H1 (cell line): ENCODE data around the gene ADAMTS14. TPM values are rescaled to one million over a fixed set of nuclear protein-coding genes. Genes with fewer than 3 reads are reported as not detected.

Experiments used
- CTCF ChIA-PET: fragments of 300-600 bp; sonication (Branson Sonifier 250); formaldehyde crosslinking; loops from one replicate; lab custom pipeline; 2021; ENCODE audit not compliant: partially characterized antibody; lab: Charles Lee
- POLR2A ChIA-PET: fragments of 300-600 bp; sonication (Branson Sonifier 250); formaldehyde crosslinking; loops from one replicate; lab custom pipeline; 2021; ENCODE audit warnings: inconsistent platforms; ENCODE audit not compliant: partially characterized antibody; lab: Charles Lee
- DNase-seq, 2 experiments: peaks; one replicate each; pipeline versions ENCODE4 v3.0.0 to v3.0.0-alpha.2; 2010 to 2022; ENCODE audit warnings: low spot score in 2 of 2, low read depth in 1 of 2, mixed read lengths in 1 of 2
- FAIRE-seq: peaks from 2 replicates; lab custom pipeline; 2011; peaks lifted over from hg19 to GRCh38; lab: Jason Lieb, UNC
- H2AFZ ChIP-seq: 2 replicates; pipeline ENCODE4 v1.8.1; 2012; ENCODE audit warnings: low read length, inconsistent platforms
- H2AK5ac ChIP-seq: 2 replicates; pipeline ENCODE4 v1.6.1; 2013; ENCODE audit warnings: low read depth, low read length
- H2BK120ac ChIP-seq: replicated peaks from 2 replicates; pipeline ENCODE3; 2013; ENCODE audit warnings: low read depth, low read length, inconsistent platforms
- H2BK12ac ChIP-seq: 2 replicates; pipeline ENCODE4 v1.6.1; 2013; ENCODE audit warnings: low read depth, low read length
- H2BK15ac ChIP-seq: 2 replicates; pipeline ENCODE4 v1.6.1; 2013; ENCODE audit warnings: low read length
- H2BK20ac ChIP-seq: 2 replicates; pipeline ENCODE4 v1.6.1; 2013; ENCODE audit warnings: low read length
- H2BK5ac ChIP-seq: 2 replicates; pipeline ENCODE4 v1.6.1; 2013; ENCODE audit warnings: low read depth, low read length
- H3K14ac ChIP-seq: 2 replicates; pipeline ENCODE4 v1.6.1; 2013; ENCODE audit warnings: inconsistent platforms; ENCODE audit not compliant: insufficient read length
- H3K18ac ChIP-seq: 2 replicates; pipeline ENCODE4 v1.6.1; 2013; ENCODE audit warnings: low read length; ENCODE audit errors: extremely low read depth
- H3K23ac ChIP-seq: 2 replicates; pipeline ENCODE4 v1.6.1; 2013; ENCODE audit warnings: inconsistent platforms; ENCODE audit not compliant: insufficient read length
- H3K23me2 ChIP-seq: 2 replicates; pipeline ENCODE4 v1.6.1; 2013; ENCODE audit warnings: low read depth, low read length
- H3K27ac ChIP-seq: 2 replicates; pipeline ENCODE4 v1.6.1; 2011; ENCODE audit warnings: low read depth, low read length, inconsistent platforms
- H3K27me3 ChIP-seq, 4 experiments: replicated peaks in 1 of 4; 1 replicate in 1 of 4; 2 replicates in 3 of 4; pipeline versions ENCODE4 v1.6.1 to v1.8.1; 2011 to 2013; ENCODE audit warnings: low read length in 3 of 4, mild to moderate bottlenecking in 3 of 4, inconsistent platforms in 2 of 4, mixed read lengths in 2 of 4, moderate library complexity in 1 of 4; ENCODE audit not compliant: control insufficient read depth in 3 of 4, insufficient read depth in 3 of 4; ENCODE audit errors: extremely low read depth in 1 of 4
- H3K36me3 ChIP-seq, 4 experiments: 2 replicates each; pipeline versions ENCODE4 v1.6.1 to v1.8.1; 2011 to 2013; ENCODE audit warnings: mild to moderate bottlenecking in 4 of 4, low read length in 3 of 4, moderate library complexity in 2 of 4, control low read depth in 1 of 4, inconsistent platforms in 1 of 4; ENCODE audit not compliant: insufficient read depth in 4 of 4, control insufficient read depth in 2 of 4
- H3K4ac ChIP-seq: replicated peaks from 2 replicates; pipeline ENCODE3; 2013; ENCODE audit warnings: low read length, low read depth, mixed read lengths, inconsistent platforms; ENCODE audit not compliant: insufficient read length
- H3K4me1 ChIP-seq, 4 experiments: replicated peaks in 1 of 4; 1 replicate in 1 of 4; 2 replicates in 3 of 4; pipeline versions ENCODE4 v1.6.1 to v1.8.1; 2011 to 2013; ENCODE audit warnings: low read length in 3 of 4, inconsistent platforms in 2 of 4, mixed read lengths in 1 of 4; ENCODE audit not compliant: insufficient read depth in 4 of 4, control insufficient read depth in 3 of 4
- H3K4me2 ChIP-seq, 2 experiments: 2 replicates each; pipeline versions ENCODE4 v1.6.1 to v1.8.1; 2011 to 2013; ENCODE audit warnings: low read depth in 2 of 2, low read length in 2 of 2, control low read depth in 1 of 2, inconsistent platforms in 1 of 2, mild to moderate bottlenecking in 1 of 2; ENCODE audit not compliant: insufficient read depth in 1 of 2
- H3K4me3 ChIP-seq, 4 experiments: fragments of 200-600, 300-600 bp in 1 of 4; sonication (generic), shearing (Covaris generic), sonication (Bioruptor Twin) in 1 of 4; 2 replicates each; pipeline versions ENCODE4 v1.5.1 to v1.8.1; 2011 to 2016; ENCODE audit warnings: low read length in 4 of 4, low read depth in 3 of 4, control low read depth in 2 of 4, inconsistent platforms in 2 of 4, mild to moderate bottlenecking in 2 of 4, mixed read lengths in 1 of 4, moderate library complexity in 1 of 4; ENCODE audit not compliant: insufficient read depth in 2 of 4; ENCODE audit errors: extremely low read depth in 1 of 4
- H3K56ac ChIP-seq: replicated peaks from 2 replicates; pipeline ENCODE3; 2013; ENCODE audit warnings: low read depth, mild to moderate bottlenecking, mixed read lengths, low read length, inconsistent platforms; ENCODE audit not compliant: insufficient read length
- H3K79me1 ChIP-seq: 2 replicates; pipeline ENCODE4 v1.6.1; 2013; ENCODE audit warnings: low read depth, low read length, control low read depth
- H3K79me2 ChIP-seq, 2 experiments: 2 replicates each; pipeline versions ENCODE4 v1.6.1 to v1.8.1; 2012 to 2013; ENCODE audit warnings: low read length in 2 of 2, mild to moderate bottlenecking in 2 of 2, inconsistent platforms in 1 of 2; ENCODE audit not compliant: insufficient read depth in 2 of 2, control insufficient read depth in 1 of 2
- H3K9ac ChIP-seq, 4 experiments: replicated peaks in 1 of 4; 1 replicate in 1 of 4; 2 replicates in 3 of 4; pipeline versions ENCODE4 v1.6.1 to v1.8.1; 2011 to 2013; ENCODE audit warnings: low read depth in 3 of 4, low read length in 3 of 4, control low read depth in 2 of 4, mild to moderate bottlenecking in 2 of 4, moderate library complexity in 2 of 4, inconsistent platforms in 1 of 4; ENCODE audit errors: extremely low read depth in 1 of 4
- H3K9me3 ChIP-seq, 2 experiments: 2 replicates each; pipeline versions ENCODE4 v1.6.1 to v1.8.1; 2012 to 2013; ENCODE audit warnings: mild to moderate bottlenecking in 2 of 2, moderate library complexity in 2 of 2, control low read depth in 1 of 2, inconsistent platforms in 1 of 2, low read depth in 1 of 2, low read length in 1 of 2, mixed read lengths in 1 of 2; ENCODE audit not compliant: insufficient read depth in 2 of 2
- H4K20me1 ChIP-seq, 2 experiments: replicated peaks in 1 of 2; 2 replicates each; pipeline versions ENCODE3 to v1.8.1; 2011 to 2013; ENCODE audit warnings: inconsistent platforms in 2 of 2, low read length in 2 of 2, mild to moderate bottlenecking in 1 of 2; ENCODE audit not compliant: insufficient read depth in 2 of 2, control insufficient read depth in 1 of 2
- H4K5ac ChIP-seq: 2 replicates; pipeline ENCODE4 v1.6.1; 2013; ENCODE audit warnings: low read length, low read depth, mixed read lengths, inconsistent platforms; ENCODE audit not compliant: insufficient read length
- H4K8ac ChIP-seq: 2 replicates; pipeline ENCODE4 v1.8.0; 2013; ENCODE audit warnings: mild to moderate bottlenecking, moderate library complexity, low read length, inconsistent platforms; ENCODE audit not compliant: insufficient read depth; ENCODE audit errors: extremely low read depth
- H4K91ac ChIP-seq: replicated peaks from 2 replicates; pipeline ENCODE3; 2013; ENCODE audit warnings: low read length, mixed read lengths, inconsistent platforms; ENCODE audit not compliant: insufficient read length
- JUND ChIP-seq: IDR thresholded peaks from 2 replicates; pipeline ENCODE4 v1.6.1; 2011; ENCODE audit warnings: mild to moderate bottlenecking, improper control_type of control experiment, low read length
- SP4 ChIP-seq: IDR thresholded peaks from 2 replicates; pipeline ENCODE4 v1.6.1; 2012; ENCODE audit warnings: low read length, inconsistent platforms
- WGBS, 2 experiments: shearing (Covaris generic) in 1 of 2; methylation state at CpG; one replicate each; pipeline versions ENCODE4 v1.1.6 to v1.1.7; 2013 to 2015; ENCODE audit warnings: low lambda C conversion rate in 2 of 2, mixed read lengths in 2 of 2, inconsistent platforms in 1 of 2, low coverage in 1 of 2, missing lambda C conversion rate in 1 of 2; ENCODE audit not compliant: insufficient replicate concordance in 2 of 2, insufficient coverage in 1 of 2, insufficient read length in 1 of 2; ENCODE audit errors: extremely low coverage in 1 of 2, missing lambda C conversion rate in 1 of 2; 5-methylcytosine and 5-hydroxymethylcytosine counted together
- polyA plus RNA-seq, 7 experiments: library from polyadenylated mRNA; depleted of rRNA in 3 of 7; stranded (reverse) in 5 of 7; unstranded in 2 of 7; fragments of >200 nt in 5 of 7; fragments of 200-250 nt in 2 of 7; gene quantifications; 1 replicate in 5 of 7; 2 replicates in 1 of 7; 4 replicates in 1 of 7; pipeline versions ENCODE4 v1.2.1 to v1.2.3, GENCODE V29; 2011 to 2013; ENCODE audit warnings: missing spikeins in 2 of 7, mixed read lengths in 2 of 7
- total RNA-seq: library from RNA; stranded (reverse); fragmentation: NEBNext Ultra II Directional; extraction: Animal tissue kit (Norgen Biotek cat#: 25700); gene quantifications from 2 replicates; pipeline ENCODE4 v1.2.1, GENCODE V29; 2021
- TF ChIP-seq, protein P1 (sequence below): IDR thresholded peaks from 2 replicates; pipeline ENCODE4 v1.6.1; 2012; ENCODE audit warnings: inconsistent platforms
- TF ChIP-seq, protein P2 (sequence below): IDR thresholded peaks from 2 replicates; pipeline ENCODE4 v1.6.1; 2011; ENCODE audit warnings: low read length, improper control_type of control experiment

Gene ADAMTS14
- total and polyA plus RNA-seq, 2 of the 8 experiments (the other 6 are each of a cell fraction or from before 2014, with no cell fraction given), result 2.0 to 2.3 TPM

DNA sequence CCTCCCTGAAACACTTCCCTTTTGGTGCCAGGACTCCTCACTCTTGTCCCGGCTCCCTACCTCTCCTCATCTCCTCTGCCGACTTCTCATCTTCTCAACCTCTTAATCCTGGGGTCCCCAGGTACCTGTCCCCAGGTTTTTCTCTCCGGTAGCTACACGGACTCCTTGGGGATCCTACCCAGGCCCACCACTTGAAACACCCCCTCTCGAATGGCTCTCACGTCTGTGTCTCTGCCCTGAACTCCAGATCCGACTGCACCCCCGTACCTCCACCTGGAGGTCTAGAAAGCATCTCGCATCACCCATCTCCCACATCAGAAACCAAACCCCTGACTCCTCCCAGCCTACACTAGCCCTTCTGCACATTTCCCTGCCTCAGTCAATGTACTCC, 108.1 kb downstream of the ADAMTS14 start:
- H3K14ac ChIP-seq, result no peak overlapping the region
- no peaks in the 10 kb centered on the region for H4K20me1 ChIP-seq
- H4K5ac ChIP-seq, result no peak overlapping the region
- no peak overlapping the region for H3K18ac ChIP-seq
- H3K9me3 ChIP-seq, result no peaks in the 10 kb centered on the region
- H3K36me3 ChIP-seq, result no peaks in the 10 kb centered on the region
- no peak overlapping the region for H3K4me2 ChIP-seq
- H2AFZ ChIP-seq, result no peak overlapping the region
- H2BK120ac ChIP-seq, result no peak overlapping the region
- peaks cover 0 to 3% (median 0%) of the 10 kb centered on the region in 4 experiments; a peak in 2 of 7 replicates for H3K4me1 ChIP-seq
- DNase-seq (no peak), FAIRE-seq (no peak)
- CTCF ChIA-PET, result no interaction called here
- H3K56ac ChIP-seq, result no peak overlapping the region
- no peak overlapping the region for H3K9ac ChIP-seq
- no peak overlapping the region for H4K8ac ChIP-seq
- no peaks in the 10 kb centered on the region for H3K23me2 ChIP-seq
- H3K79me2 ChIP-seq, result no peaks in the 10 kb centered on the region
- H2BK15ac ChIP-seq, result no peak overlapping the region
- H3K23ac ChIP-seq, result no peak overlapping the region
- H4K91ac ChIP-seq, result no peak overlapping the region
- no peaks in the 10 kb centered on the region for H3K79me1 ChIP-seq
- no peak overlapping the region for H2BK12ac ChIP-seq
- H3K27ac ChIP-seq, result no peak overlapping the region; the same call in 1 of the 2 replicates
- POLR2A ChIA-PET, result no interaction called here
- H3K4me3 ChIP-seq, result no peak overlapping the region
- no peak overlapping the region for H2AK5ac ChIP-seq
- 89% methylated on average over 9 of the region's 9 CpGs; no CpG with 5 or more reads in 1 of the 2 experiments for WGBS, 2 experiments
- no peak overlapping the region for H2BK5ac ChIP-seq
- no peak overlapping the region for H2BK20ac ChIP-seq
- H3K4ac ChIP-seq, result no peak overlapping the region
- H3K27me3 ChIP-seq, result no peaks in the 10 kb centered on the region
- TF ChIP-seq, protein P1, sequence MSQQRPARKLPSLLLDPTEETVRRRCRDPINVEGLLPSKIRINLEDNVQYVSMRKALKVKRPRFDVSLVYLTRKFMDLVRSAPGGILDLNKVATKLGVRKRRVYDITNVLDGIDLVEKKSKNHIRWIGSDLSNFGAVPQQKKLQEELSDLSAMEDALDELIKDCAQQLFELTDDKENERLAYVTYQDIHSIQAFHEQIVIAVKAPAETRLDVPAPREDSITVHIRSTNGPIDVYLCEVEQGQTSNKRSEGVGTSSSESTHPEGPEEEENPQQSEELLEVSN, result no peak
- TF ChIP-seq, protein P2, sequence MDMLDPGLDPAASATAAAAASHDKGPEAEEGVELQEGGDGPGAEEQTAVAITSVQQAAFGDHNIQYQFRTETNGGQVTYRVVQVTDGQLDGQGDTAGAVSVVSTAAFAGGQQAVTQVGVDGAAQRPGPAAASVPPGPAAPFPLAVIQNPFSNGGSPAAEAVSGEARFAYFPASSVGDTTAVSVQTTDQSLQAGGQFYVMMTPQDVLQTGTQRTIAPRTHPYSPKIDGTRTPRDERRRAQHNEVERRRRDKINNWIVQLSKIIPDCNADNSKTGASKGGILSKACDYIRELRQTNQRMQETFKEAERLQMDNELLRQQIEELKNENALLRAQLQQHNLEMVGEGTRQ, result no peak
- TF ChIP-seq SP4, result no peak
- TF ChIP-seq JUND, result no peak
